T-helper 17 cell (primary cell): Measurements from ENCODE around the gene LRRC27. TPM values are rescaled to one million over a fixed set of nuclear protein-coding genes. Genes with fewer than 3 reads are reported as not detected.
"Not testable (repeated sequence)": the region's sequence is repeated elsewhere in the genome, so short reads cannot be mapped to it uniquely, and the experiment has no call there.

Experiments
- ATAC-seq: fragments of 150-1000 bp; cut with Tn5 transposase; 2 replicates; pipeline ENCODE4 v1.10.0; 2021; ENCODE audit warnings: mild to moderate bottlenecking, moderate library complexity
- DNase-seq, 3 donors: peaks; one replicate each; pipeline versions ENCODE4 v3.0.0 to v3.0.0-alpha.2; 2020 to 2021
- H3K9me3 ChIP-seq: one replicate; pipeline ENCODE4 v1.7.0; 2013; ENCODE audit warnings: low read length, mild to moderate bottlenecking; ENCODE audit not compliant: control insufficient read depth, poor library complexity, severe bottlenecking
- H3K27ac Mint-ChIP-seq: one replicate; pipeline ENCODE4 v1.8.0; 2022; ENCODE audit warnings: mild to moderate bottlenecking, moderate library complexity, mixed read lengths
- H3K27me3 Mint-ChIP-seq: one replicate; pipeline ENCODE4 v1.8.0; 2022; ENCODE audit warnings: mixed read lengths
- H3K36me3 Mint-ChIP-seq: one replicate; pipeline ENCODE4 v1.8.0; 2022; ENCODE audit warnings: low read depth, mixed read lengths
- H3K4me1 Mint-ChIP-seq: one replicate; pipeline ENCODE4 v1.8.0; 2022; ENCODE audit warnings: mild to moderate bottlenecking, mixed read lengths
- H3K4me3 Mint-ChIP-seq: one replicate; pipeline ENCODE4 v1.8.0; 2022; ENCODE audit warnings: mild to moderate bottlenecking, moderate library complexity, mixed read lengths
- total RNA-seq, 4 donors: library from RNA in 2 of 4; stranded (reverse) in 2 of 4; gene quantifications; one replicate each; pipeline ENCODE4 v1.2.3 and lab custom pipeline; 2022 to 2026

Gene LRRC27
- total RNA-seq, 2 donors from 2014 or later, result 3.5 to 7.6 TPM

DNA sequence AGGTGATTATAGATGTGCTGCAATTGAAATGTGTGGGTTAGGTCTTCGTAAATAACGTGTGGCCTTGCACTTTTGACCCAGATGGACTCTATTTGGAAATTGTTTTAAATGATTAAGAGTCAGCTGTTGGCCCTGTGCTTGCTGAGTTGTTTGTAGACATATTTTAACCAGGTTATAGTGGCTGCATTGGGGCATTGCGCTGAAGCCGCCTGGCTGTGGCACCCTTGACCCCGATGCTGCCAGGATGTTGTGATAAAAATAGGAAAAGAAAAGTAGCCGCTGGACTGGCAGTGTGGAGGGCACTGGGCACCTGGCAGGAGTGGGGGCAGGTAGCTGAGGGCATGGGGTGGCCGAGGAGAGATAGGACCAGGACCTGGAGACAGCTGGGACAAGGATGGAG lies 13.4 kb downstream of the LRRC27 start:
- H3K27ac Mint-ChIP-seq, result no peak overlapping the region
- no peak overlapping the region for H3K4me3 Mint-ChIP-seq
- DNase-seq (no peak), ATAC-seq (no peak)
- H3K4me1 Mint-ChIP-seq, result peaks cover 2% of the 10 kb centered on the region
- no peaks in the 10 kb centered on the region for H3K27me3 Mint-ChIP-seq
- H3K36me3 Mint-ChIP-seq, result peaks cover 3% of the 10 kb centered on the region
- no peaks in the 10 kb centered on the region for H3K9me3 ChIP-seq

DNA sequence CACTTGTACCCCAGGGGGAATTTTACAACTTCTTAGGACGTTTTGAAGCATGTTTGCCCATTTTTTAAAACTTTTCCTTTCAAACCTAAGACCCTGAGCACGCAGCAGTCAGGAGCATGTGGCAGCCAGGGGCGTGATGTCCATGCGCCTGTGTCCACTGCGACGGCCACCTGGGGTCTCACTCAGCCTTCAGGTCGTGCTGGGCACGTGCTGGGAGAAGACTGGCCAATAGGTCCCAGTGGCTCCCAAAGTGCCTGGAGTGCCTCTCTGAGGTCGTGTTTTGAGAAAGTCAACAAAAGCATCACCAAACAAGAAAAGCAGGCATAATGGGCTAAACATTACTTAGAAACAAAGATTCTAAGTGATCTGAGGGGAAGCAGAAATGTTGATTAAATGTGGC lies 14.8 kb downstream of the LRRC27 start:
- Mint-ChIP-seq H3K4me3 (no peak overlapping the region), H3K36me3 (peaks cover 3% of the 10 kb centered on the region), H3K27me3 (no peaks in the 10 kb centered on the region), H3K4me1 (peaks cover 2% of the 10 kb centered on the region), H3K27ac (no peak overlapping the region)
- DNase-seq (no peak), ATAC-seq (no peak)
- H3K9me3 ChIP-seq, result no peaks in the 10 kb centered on the region

DNA sequence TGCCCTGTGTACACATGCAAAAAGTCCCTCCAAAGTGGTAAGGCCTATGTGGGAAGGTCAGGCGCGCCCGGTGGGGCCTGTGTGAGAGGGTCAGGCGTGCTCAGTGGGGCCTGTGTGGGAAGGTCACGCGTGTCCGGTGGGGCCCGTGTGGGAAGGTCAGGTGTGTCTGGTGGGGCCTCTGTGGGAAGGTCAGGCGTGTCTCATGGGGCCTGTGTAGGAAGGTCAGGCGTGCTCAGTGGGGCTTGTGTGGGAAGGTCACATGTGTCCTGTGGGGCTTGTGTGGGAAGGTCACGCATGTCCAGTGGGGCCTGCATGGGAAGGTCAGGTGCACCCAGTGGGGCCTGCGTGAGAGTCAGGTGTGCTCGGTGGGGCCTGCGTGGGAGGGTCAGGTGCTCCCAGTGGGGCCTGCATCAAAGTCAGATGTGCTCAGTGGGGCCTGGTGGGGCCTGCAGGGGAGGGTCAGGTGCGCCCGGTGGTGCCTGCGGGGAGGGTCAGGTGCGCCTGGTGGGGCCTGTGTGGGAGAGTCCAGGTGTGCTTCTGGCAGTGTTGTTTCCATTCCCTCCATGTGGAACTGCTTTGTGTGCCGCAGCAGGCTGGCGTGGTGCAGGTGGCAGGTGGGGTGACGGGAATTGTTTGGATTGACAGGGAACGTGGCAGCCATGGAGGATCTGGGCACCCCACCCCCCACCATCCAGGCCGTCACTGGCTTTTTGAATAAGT lies 15.4 kb downstream of the LRRC27 start:
- H3K27ac Mint-ChIP-seq, result no peak overlapping the region
- no peak for DNase-seq

DNA sequence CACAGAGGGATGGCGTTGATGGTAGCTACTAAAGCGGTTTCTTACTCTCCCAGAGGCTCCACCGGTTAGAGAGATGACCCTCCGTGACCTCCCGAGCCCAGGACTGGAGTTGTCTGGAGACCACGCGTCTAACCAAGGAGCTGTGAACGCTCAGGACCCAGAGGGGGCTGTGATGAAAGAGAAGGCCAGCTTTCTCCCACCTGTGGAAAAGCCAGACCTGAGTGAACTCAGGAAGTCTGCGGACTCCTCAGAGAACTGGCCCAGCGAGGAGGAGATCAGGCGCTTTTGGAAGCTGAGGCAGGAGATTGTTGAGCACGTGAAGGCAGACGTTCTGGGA lies 15.9 kb downstream of the LRRC27 start:
- H3K9me3 ChIP-seq, result no peaks in the 10 kb centered on the region
- H3K27ac Mint-ChIP-seq, result no peak overlapping the region
- H3K36me3 Mint-ChIP-seq, result no peaks in the 10 kb centered on the region
- no peaks in the 10 kb centered on the region for H3K27me3 Mint-ChIP-seq
- H3K4me1 Mint-ChIP-seq, result peaks cover 5% of the 10 kb centered on the region
- DNase-seq, result no peak
- no peak for ATAC-seq
- no peak overlapping the region for H3K4me3 Mint-ChIP-seq

More for the DNA sequence above, 15.4 kb downstream of the LRRC27 start:
- Mint-ChIP-seq H3K4me3 (no peak overlapping the region), H3K27me3 (no peaks in the 10 kb centered on the region), H3K36me3 (peaks cover 2% of the 10 kb centered on the region), H3K4me1 (peaks cover 2% of the 10 kb centered on the region)
- ATAC-seq, result no peak
- no peaks in the 10 kb centered on the region for H3K9me3 ChIP-seq

DNA sequence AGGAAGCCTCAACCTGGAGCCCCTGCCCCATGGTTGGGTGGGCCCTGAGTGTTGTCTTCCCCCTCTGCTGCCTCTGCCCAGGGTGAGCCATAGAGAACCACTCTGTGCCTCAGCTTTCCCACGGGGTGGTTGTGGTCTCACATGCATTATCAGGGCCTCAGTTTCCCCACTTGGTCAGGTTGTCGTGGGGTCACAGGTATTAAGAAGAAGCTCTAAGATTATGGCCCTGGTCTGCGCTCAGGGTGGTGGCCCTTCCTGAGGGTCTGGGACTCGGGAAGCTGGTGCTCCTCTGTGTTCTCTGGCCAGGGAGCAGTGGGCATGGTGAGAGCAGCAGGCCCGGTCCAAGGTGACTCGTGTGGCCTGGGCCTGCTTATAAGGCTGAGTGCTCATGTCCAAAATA lies 17.8 kb downstream of the LRRC27 start:
- H3K4me1 Mint-ChIP-seq, result peaks cover 8% of the 10 kb centered on the region

GRCh38 chr10:132350391-132350790 lies 18.4 kb downstream of the LRRC27 start:
- no peaks in the 10 kb centered on the region for H3K9me3 ChIP-seq
- Mint-ChIP-seq H3K27ac (no peak overlapping the region), H3K4me1 (peaks cover 6% of the 10 kb centered on the region), H3K27me3 (no peaks in the 10 kb centered on the region), H3K4me3 (no peak overlapping the region), H3K36me3 (no peaks in the 10 kb centered on the region)
- ATAC-seq (no peak), DNase-seq (no peak)

More for the DNA sequence above, 17.8 kb downstream of the LRRC27 start:
- no peaks in the 10 kb centered on the region for H3K27me3 Mint-ChIP-seq
- DNase-seq, result no peak
- no peak overlapping the region for H3K27ac Mint-ChIP-seq
- no peak for ATAC-seq
- H3K9me3 ChIP-seq, result no peaks in the 10 kb centered on the region
- no peaks in the 10 kb centered on the region for H3K36me3 Mint-ChIP-seq
- H3K4me3 Mint-ChIP-seq, result no peak overlapping the region

DNA sequence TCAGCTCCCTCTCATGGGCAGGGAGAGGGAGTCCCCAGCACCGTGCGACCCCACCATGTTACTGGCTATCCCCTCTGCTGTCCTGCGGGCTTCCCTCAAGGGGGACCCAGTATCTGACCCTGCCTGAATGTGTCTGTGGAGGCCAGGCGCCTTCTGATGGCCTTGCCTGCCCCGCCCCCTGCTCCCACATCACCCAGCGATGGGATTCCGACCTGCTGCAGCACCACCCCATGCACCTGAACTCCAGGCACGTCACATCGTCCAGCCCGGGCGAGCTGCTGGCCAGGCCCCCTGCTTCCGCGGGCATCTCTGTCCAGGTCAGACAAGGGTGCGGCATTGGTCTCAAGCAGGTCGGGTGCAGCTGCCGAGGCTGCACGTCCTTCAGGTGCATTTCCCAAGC lies 19.0 kb downstream of the LRRC27 start:
- no peak overlapping the region for H3K4me3 Mint-ChIP-seq
- peaks cover 6% of the 10 kb centered on the region for H3K4me1 Mint-ChIP-seq
- no peaks in the 10 kb centered on the region for H3K9me3 ChIP-seq
- no peak for ATAC-seq
- H3K27ac Mint-ChIP-seq, result no peak overlapping the region
- no peaks in the 10 kb centered on the region for H3K36me3 Mint-ChIP-seq
- DNase-seq, result no peak
- no peaks in the 10 kb centered on the region for H3K27me3 Mint-ChIP-seq

- Mint-ChIP-seq H3K27me3 (no peaks in the 10 kb centered on the region), H3K27ac (no peak overlapping the region), H3K36me3 (no peaks in the 10 kb centered on the region), H3K4me1 (peaks cover 6% of the 10 kb centered on the region), H3K4me3 (no peak overlapping the region)
- no peaks in the 10 kb centered on the region for H3K9me3 ChIP-seq
- no peak for DNase-seq
- ATAC-seq, result no peak
Observed at GRCh38 chr10:132351611-132352010, 19.6 kb downstream of the LRRC27 start.

DNA sequence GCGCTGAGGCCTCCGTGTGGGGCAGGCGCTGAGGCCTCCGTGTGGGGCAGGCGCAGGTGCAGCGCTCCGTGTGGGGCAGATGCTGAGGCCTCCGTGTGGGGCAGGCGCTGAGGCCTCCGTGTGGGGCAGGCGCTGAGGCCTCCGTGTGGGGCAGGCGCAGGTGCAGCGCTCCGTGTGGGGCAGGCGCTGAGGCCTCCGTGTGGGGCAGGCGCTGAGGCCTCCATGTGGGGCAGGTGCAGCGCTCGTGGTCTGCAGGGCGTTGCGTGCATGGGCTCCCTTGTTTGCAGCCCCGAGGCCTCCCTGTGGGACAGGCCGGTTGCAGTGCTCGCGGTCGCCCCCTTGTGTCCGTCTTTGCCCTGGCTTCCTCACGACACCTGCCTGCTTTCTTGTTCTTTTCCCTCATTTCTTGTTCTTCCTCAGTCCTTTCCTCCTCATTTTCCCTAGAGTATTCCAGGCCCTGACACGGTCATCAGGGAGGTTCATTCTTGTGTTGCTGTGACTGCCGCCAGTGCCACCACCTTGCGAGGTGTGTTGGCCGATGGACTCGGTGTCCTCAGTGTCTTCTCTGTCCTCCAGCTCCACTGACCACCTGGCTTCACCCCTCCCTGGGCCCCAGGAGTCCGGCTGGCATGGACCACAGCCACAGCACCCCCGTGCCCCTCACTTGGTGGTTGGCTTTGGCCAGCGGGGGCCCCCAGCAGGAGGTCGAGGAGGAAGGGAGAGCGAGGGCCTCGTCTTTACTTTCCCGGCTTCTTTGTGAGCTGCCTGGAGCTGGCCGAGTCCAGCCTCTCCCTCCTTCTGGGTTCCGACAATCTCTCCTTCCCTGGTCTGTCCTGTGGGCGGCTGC lies 20.7 kb downstream of the LRRC27 start:
- not testable (repeated sequence) for H3K36me3 Mint-ChIP-seq, H3K27me3 Mint-ChIP-seq, H3K9me3 ChIP-seq, H3K4me1 Mint-ChIP-seq
- Mint-ChIP-seq H3K4me3 (peak overlapping the region; percentile 41), H3K27ac (peak overlapping the region; percentile 14)
- DNase-seq (peak; percentile 57 to 73 (median 61)), ATAC-seq (peak; percentile 86)

DNA sequence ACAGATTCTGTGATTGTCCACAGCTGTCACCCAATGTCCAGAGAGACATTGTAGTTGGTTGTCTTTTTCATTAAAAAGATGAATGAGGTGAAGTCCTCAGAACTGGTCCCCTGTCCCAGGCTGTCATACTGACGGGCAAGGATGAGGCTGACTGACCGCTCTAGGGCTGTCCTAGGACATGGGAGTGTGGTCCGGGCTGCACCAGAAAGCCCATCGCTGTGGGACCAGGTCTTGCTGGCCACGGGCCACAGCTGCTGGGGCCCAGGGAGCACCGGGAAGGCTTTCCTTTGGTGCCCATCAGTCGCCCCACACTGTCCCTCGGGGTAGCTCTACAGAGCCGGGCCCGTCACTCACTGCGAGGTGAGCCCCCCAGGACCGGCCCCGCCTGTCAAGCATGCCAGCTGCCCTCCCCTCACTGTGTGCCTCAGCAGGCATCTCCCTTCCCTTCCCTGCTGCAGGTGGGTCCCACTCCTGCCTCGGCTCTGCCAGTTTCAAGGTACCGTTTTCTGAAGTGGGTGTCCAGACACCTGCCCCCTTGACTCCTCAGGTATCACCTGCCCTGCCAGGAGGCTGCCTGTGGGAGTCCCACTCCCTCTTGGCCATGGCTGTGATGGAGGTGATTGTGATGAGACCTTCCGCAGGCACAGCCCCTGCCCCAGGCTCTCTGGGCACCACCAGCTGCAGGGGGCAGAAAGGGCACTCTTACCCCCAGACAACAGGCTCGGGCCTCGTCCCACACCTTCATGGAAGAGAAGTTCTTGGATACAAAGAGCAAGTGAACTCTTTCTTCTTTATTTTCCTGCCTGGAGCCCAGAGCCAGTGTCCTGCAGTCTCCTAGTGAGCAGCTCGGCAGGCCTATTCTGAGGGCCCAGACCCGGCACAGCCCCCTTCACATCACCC lies 21.7 kb downstream of the LRRC27 start:
- Mint-ChIP-seq H3K4me1 (peaks cover 6% of the 10 kb centered on the region), H3K4me3 (peak overlapping the region; percentile 41), H3K27ac (no peak overlapping the region), H3K36me3 (no peaks in the 10 kb centered on the region), H3K27me3 (no peaks in the 10 kb centered on the region)
- no peaks in the 10 kb centered on the region for H3K9me3 ChIP-seq
- ATAC-seq (no peak), DNase-seq (no peak)

DNA sequence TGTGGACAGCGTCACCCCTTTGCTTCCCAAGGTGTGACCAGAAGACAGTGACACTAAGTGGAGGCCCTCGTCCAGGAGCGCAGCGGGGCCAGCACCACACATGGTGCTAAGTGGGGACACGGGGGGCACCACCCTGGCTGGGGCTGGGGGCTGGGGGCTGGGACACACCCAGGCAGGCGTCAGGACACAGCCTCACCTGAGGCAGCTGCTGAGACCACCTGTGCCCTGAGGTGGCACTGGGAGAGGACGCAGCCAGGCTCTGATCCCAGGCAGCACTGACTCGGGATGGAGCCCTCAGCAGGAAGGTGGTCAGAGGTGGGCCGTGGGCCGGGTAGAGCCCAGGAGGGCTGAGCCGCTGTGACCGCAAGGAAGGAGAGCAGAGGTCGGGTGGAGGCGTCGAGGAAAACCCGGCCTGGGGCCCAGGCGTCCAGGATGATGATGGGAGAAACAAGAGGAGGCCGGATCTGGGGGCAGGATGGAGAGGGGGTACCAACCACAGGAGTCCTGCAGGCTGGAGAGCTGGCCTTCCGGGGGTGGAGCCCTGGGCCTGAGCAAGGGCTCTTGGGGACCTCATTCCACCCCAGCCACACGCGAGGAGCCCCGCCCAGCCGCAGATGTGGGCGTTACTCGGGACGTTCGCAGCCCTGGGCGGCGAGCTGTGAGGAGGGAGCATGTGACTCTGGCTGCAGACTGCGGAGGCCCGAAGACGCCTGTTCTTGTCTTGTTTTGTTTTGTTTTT lies 22.5 kb downstream of the LRRC27 start:
- H3K36me3 Mint-ChIP-seq, result no peaks in the 10 kb centered on the region
- no peaks in the 10 kb centered on the region for H3K9me3 ChIP-seq
- peaks cover 6% of the 10 kb centered on the region for H3K4me1 Mint-ChIP-seq
- no peak overlapping the region for H3K4me3 Mint-ChIP-seq
- DNase-seq, result no peak
- no peak for ATAC-seq
- no peaks in the 10 kb centered on the region for H3K27me3 Mint-ChIP-seq
- H3K27ac Mint-ChIP-seq, result no peak overlapping the region

- Mint-ChIP-seq H3K27ac (no peak overlapping the region), H3K4me1 (peaks cover 6% of the 10 kb centered on the region), H3K27me3 (no peaks in the 10 kb centered on the region), H3K4me3 (no peak overlapping the region), H3K36me3 (no peaks in the 10 kb centered on the region)
- DNase-seq, result no peak
- H3K9me3 ChIP-seq, result no peaks in the 10 kb centered on the region
- ATAC-seq, result no peak
Observed at GRCh38 chr10:132355297-132355696, 23.3 kb downstream of the LRRC27 start.
